Measurements from ENCODE around the gene SH3GL2.

The SH3GL2 gene

DNA sequence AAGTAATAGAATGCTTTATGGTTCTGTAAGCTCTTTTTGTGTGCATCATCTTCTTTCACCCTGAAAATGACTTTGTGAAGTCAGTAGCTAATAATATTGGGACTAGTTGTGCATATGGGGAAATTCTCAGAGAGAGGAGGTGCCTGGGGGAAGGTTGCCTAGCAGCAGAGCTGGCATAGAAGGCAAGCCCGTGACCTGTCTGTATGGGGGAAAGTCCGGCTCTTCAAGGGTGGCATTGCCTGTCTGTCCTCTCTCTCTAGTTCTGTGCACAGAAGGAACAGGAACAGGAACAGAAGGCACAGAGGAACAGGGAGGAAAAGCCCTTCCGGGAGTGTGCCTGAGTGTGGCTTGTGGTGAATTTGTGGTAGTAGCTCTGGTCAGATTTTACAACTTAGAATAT is 33.1 kb downstream of the SH3GL2 start:
- DNase-seq: no peak

DNA sequence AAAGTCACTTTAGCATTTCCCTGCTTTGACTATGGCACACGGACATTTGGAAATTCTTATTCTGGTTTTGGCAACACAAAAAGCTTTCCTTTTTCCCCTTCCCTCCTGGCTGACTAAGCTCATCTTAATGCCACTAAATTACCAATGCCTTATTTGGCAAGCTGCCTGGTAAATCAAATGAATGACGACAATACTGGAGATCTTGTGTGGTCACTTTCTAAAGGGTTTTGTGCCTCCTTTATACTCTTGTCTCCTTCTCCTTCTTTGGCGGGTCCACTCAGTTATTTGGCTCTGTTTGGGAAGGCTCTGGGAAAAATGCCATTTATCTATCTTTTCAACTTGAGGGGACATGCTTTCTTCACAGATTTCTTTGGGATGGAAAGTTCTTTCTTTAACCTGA is 34.9 kb downstream of the SH3GL2 start:
- DNase-seq: no peak

- no peak for DNase-seq
Measured at GRCh38 chr9:17614250-17614649, 35.4 kb downstream of the SH3GL2 start.

GRCh38 chr9:17614903-17615302 is 36.0 kb downstream of the SH3GL2 start:
- DNase-seq: no peak

- no peak for DNase-seq
Measured at GRCh38 chr9:17622141-17622540, 43.3 kb downstream of the SH3GL2 start.

DNA sequence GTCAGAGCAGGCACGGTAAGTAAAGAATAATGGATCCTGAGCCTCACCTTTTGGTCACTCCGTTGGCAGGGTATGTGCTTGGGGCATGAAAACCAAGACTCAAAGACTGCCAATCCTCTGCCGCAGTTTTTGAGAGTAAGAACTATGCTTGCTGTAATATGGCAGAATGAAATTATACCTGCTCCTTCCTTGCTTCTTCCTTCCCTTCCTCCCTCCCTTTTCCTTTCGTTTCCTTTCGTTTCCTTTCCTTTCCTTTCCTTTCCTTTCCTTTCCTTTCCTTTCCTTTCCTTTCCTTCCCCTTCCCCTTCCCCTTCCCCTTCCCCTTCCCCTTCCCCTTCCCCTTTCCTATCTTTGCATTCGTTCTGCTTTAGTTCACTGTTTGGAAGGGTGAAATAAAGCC is 43.9 kb downstream of the SH3GL2 start:
- DNase-seq: no peak

- no peak for DNase-seq
Measured at GRCh38 chr9:17623965-17624364, 45.1 kb downstream of the SH3GL2 start.

GRCh38 chr9:17624571-17624970 is 45.7 kb downstream of the SH3GL2 start:
- DNase-seq: no peak

DNA sequence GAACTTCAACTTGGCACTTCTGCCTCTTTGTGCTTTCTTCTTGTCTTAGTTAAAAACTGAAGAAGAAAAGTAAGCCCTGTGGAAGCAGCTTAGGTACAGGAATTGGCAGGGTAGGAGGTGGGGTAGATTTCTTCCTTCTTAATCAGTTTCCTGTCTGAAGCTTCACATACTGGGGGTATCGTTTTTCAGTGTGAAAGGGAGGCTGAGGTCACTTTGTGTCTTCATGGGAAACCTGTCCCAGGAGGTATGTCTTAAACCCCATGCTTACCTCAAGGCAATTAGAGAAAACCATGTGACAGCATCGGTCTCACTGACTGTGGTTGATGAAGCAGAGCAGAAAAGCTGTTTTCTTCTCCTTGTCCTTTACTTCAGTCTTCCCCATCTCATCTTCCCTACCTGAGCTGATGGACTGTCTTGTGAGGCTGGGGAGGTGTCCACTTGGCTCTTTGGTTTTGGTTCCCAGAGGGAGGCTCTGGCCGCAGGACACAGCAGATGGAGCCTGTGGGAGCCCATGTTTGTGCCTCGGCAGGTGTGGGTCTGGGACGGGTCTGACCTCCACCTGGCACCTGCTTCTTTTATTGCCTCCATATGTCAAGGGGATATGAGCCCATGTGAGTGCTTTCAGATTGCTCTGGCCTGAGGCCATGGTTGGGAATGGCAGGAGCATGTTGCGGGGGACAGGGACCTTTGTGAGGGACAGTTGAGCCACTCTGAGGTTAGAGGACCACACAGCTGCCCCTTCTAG is 47.0 kb downstream of the SH3GL2 start:
- no peak for DNase-seq

DNA sequence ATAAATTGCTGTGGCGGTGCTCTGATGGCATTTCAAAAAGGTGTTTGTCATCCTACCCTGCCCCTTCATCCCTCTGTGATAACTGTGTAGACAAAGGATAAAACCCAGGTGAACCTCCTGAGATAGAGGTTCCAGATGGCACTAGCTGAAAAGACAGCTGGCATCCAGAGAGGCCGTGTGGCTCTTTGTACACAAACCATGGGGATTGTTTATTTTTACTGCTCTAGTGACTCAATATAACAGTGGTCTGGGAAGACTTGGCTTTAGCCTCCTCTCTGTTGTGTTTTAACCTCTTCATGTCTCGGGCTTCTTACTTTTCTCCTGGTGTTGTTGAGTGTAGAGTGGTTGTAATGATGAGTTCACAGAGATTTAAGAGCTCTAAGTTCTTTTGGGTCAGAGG is 48.8 kb downstream of the SH3GL2 start:
- no peak for DNase-seq

GRCh38 chr9:17628624-17629023 is 49.8 kb downstream of the SH3GL2 start:
- no peak for DNase-seq

- DNase-seq: no peak
Measured at GRCh38 chr9:17630531-17630949, 51.7 kb downstream of the SH3GL2 start.

GRCh38 chr9:17631396-17631795 is 52.5 kb downstream of the SH3GL2 start:
- no peak for DNase-seq

- DNase-seq: no peak
Measured at GRCh38 chr9:17632994-17633393, 54.1 kb downstream of the SH3GL2 start.

DNA sequence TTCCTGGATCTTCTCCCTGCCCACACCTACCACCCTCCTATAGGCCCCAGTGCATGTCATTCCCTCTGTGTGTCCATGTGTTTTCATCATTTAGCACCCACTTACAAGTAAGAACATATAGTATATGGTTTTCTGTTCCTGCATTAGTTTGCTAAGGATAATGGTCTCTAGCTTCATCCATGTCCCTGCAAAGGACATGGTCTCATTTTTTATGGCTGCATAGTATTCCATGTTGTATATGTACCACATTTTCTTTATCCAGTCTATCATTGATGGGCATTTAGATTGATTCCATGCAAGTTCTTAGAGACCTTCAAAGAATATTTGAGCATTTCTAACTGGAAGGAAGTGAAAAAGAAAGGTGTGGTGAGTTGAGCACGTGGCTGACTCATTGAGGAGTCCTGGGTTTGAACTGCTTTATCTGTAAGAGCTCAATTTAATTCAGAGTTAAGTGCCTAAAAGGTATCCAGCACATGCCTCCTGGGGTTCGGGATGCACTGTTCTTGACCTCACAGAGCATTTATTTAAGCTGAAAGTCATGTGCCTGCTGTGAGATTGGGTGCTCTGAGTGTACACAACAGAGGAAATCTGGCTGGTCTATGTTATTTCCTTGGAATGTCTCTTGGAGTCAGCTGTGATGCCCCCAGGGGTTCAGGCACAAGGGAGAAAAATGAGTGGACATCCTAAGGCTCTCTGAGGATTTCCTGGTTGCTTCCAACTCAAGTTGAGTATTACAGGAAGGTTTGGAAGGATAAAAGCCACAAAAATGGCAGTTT is 56.4 kb downstream of the SH3GL2 start:
- DNase-seq: no peak

DNA sequence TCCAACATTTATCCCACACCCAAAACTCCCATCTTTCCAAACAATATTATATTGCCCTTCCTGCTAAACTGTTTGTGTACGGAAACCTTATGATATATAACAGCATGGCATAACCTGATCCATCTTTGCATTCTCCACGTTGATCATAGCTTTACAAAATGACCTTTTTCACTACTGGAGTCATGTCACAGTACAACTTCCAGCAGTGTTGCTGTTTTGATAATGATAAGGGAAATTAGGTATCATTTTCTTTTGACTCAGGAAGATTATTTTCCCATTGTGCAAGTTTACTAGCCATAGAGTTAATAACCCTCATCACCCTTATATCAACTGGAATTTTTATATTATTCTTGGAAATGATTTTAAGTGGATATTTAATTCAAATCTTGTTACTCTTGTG is 57.5 kb downstream of the SH3GL2 start:
- DNase-seq: no peak

- DNase-seq: no peak
Measured at GRCh38 chr9:17636821-17637220, 58.0 kb downstream of the SH3GL2 start.

DNA sequence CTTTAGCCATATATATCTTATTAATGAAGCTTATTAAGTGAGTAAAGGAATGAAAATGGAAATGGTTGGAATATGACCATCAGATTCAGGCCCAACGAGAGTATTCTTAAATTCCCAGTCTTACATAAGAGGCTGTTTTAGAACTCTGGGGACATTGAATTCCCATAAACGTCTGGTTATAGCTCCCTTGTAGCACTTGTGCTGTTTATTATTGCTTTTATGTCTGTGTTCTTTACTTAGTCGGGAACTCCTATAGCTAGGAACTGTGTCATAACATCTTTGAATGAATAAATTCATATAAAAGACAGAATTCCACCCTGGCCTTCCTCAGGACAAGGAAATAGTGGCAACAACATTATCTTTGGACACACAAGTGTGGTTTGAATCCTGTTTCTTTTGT is 58.4 kb downstream of the SH3GL2 start:
- no peak for DNase-seq

DNA sequence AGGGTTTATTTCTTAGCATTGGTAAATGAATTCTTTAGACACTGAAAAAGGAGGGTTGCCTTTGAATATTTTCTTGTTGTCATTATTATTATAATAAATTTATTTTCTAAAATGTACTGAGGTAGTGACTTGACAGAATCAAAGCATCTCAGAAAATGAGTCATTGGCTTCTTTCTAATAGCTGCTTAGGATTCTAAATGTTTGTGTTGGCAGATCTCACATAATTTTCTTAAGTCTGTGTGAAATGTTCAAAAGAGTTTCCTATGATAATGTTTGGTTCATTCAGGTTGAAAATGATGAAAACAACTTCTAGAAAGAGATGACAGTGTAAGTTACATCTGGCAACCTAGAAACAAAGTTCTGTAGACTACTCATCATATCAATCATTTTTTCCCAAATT is 69.7 kb downstream of the SH3GL2 start:
- DNase-seq: no peak

DNA sequence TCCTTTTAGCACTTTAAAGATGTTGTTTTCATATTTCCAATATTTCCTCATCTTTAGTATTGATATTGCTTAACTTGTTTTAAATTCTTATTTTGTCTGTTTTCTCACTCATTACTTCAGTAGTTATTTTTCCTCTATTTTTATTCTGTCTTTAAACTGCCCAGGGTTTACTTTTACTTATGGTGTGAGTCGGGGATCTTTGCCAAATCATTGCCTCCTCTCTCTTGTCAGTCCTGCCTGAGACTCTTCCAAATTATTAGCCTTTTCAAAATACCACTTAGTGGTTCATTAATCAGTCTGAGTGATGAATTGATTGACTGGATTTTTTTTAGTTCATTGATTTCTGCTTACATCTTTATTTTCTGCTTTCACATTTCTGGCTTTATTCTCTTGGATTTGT is 72.9 kb downstream of the SH3GL2 start:
- DNase-seq: no peak

DNA sequence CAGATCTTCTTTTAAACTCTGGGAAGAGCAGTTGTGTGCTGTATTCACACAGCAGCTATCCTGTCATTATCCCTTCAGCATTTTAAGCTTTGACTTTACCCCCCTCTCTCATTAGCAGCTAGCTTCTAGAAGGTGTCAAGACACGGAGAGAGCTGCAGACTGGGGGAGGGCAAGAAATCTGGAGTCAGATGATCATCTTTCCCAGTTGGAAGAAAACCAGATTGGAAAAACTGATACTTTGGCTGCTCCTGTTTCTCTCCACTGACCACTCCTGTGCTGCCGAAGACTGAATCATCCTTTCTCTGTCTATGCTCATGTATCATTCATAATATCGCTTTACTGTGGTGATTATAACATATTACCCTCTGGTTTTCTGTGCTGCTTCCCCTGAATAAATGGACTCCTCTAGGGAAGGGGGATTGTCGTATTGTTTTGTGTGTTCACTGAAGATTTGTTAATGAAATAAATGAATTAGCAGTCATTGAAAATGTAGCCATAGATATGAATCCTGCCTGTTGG is 75.1 kb downstream of the SH3GL2 start:
- DNase-seq: no peak

GRCh38 chr9:17656889-17657288 is 78.0 kb downstream of the SH3GL2 start:
- no peak for DNase-seq

- DNase-seq: no peak
Measured at GRCh38 chr9:17658237-17658636, 79.4 kb downstream of the SH3GL2 start.

- no peak for DNase-seq
Measured at GRCh38 chr9:17660158-17660557, 81.3 kb downstream of the SH3GL2 start.
